ENCODE results near the gene SYP. TPM values are rescaled to one million over a fixed set of nuclear protein-coding genes. Genes with fewer than 3 reads are reported as not detected.

The SYP gene
- total and polyA plus RNA-seq, 9 of the 15 experiments (the other 6 are each of a cell fraction or from before 2014, with no cell fraction given): 0.48 to 5.1 (median 2.6) TPM

GRCh38 chrX:49139713-49140112, 60.3 kb downstream of the SYP start (continued):
- peak; percentile 43 for TF ChIP-seq TAL1 (IDR thresholded peaks at IDR 0.05)
- no peak for TF ChIP-seq ZC3H8 (IDR thresholded peaks at IDR 0.05)

Small RNA genes within 50 kb of the gene (small RNA-seq; reads per million reads assigned to genes)
- not detected for gene RN7SL262P

Other genes with a start within 250 kb of the SYP start
Only the 7 nearest of the 18 such genes appear.
- 2.5 and 3.5 TPM in 2 replicates for gene MAGIX, start 37.4 kb downstream of the SYP start, total RNA-seq (2014; rRNA removed)
- gene MAGIX, start 37.4 kb downstream of the SYP start, total RNA-seq (2014; rRNA removed; fragmentation: Illumina TruSeq; extraction: Trizol): 0.32 and 0.33 TPM in 2 replicates
- gene MAGIX, start 37.4 kb downstream of the SYP start, total RNA-seq (2015; rRNA removed; fragmentation: Illumina TruSeq; extraction: Trizol): 0.47 and 0.79 TPM in 2 replicates
- 2.2 and 2.4 TPM in 2 replicates for gene MAGIX, start 37.4 kb downstream of the SYP start, total RNA-seq (2021)
- gene MAGIX, start 37.4 kb downstream of the SYP start, polyA plus RNA-seq (2011; rRNA removed): 0.78 and 1.6 TPM in 2 replicates
- gene MAGIX, start 37.4 kb downstream of the SYP start, polyA plus RNA-seq (2014; fragmentation: Illumina TruSeq; extraction: Trizol): 0.28 and 1.2 TPM in 2 replicates
- gene MAGIX, start 37.4 kb downstream of the SYP start, polyA plus RNA-seq (2014; fragmentation: Nextera tagmentation; extraction: Ambion mirVana): under 1 TPM; 0.08 to 0.22 TPM
- gene MAGIX, start 37.4 kb downstream of the SYP start, polyA plus RNA-seq (2014; rRNA removed): 1.4 and 1.9 TPM in 2 replicates
- gene PLP2, start 28.3 kb downstream of the SYP start, total RNA-seq (2014; rRNA removed): 34.7 and 55.2 TPM in 2 replicates
- gene PLP2, start 28.3 kb downstream of the SYP start, total RNA-seq (2014; rRNA removed; fragmentation: Illumina TruSeq; extraction: Trizol): 65.1 and 67.8 TPM in 2 replicates
- gene PLP2, start 28.3 kb downstream of the SYP start, total RNA-seq (2015; rRNA removed; fragmentation: Illumina TruSeq; extraction: Trizol): 70.4 and 73.0 TPM in 2 replicates
- 106 and 112 TPM in 2 replicates for gene PLP2, start 28.3 kb downstream of the SYP start, total RNA-seq (2021)
- gene PLP2, start 28.3 kb downstream of the SYP start, polyA plus RNA-seq (2011; rRNA removed): 169 and 175 TPM in 2 replicates
- 199 and 236 TPM in 2 replicates for gene PLP2, start 28.3 kb downstream of the SYP start, polyA plus RNA-seq (2014; fragmentation: Illumina TruSeq; extraction: Trizol)
- 100 to 1,000 TPM; 117 to 208 TPM for gene PLP2, start 28.3 kb downstream of the SYP start, polyA plus RNA-seq (2014; fragmentation: Nextera tagmentation; extraction: Ambion mirVana)
- 63.0 and 96.3 TPM in 2 replicates for gene PLP2, start 28.3 kb downstream of the SYP start, polyA plus RNA-seq (2014; rRNA removed)
- gene PRICKLE3, start 13.8 kb downstream of the SYP start, total RNA-seq (2014; rRNA removed): 24.7 and 26.8 TPM in 2 replicates
- 6.8 and 8.7 TPM in 2 replicates for gene PRICKLE3, start 13.8 kb downstream of the SYP start, total RNA-seq (2014; rRNA removed; fragmentation: Illumina TruSeq; extraction: Trizol)
- gene PRICKLE3, start 13.8 kb downstream of the SYP start, total RNA-seq (2015; rRNA removed; fragmentation: Illumina TruSeq; extraction: Trizol): 10.2 and 11.2 TPM in 2 replicates
- 43.8 and 44.3 TPM in 2 replicates for gene PRICKLE3, start 13.8 kb downstream of the SYP start, total RNA-seq (2021)
- gene PRICKLE3, start 13.8 kb downstream of the SYP start, polyA plus RNA-seq (2011; rRNA removed): 14.0 and 22.0 TPM in 2 replicates
- gene PRICKLE3, start 13.8 kb downstream of the SYP start, polyA plus RNA-seq (2014; fragmentation: Illumina TruSeq; extraction: Trizol): 19.1 and 19.4 TPM in 2 replicates
- 1 to 10 TPM; 1.1 to 1.4 TPM for gene PRICKLE3, start 13.8 kb downstream of the SYP start, polyA plus RNA-seq (2014; fragmentation: Nextera tagmentation; extraction: Ambion mirVana)
- 23.7 and 32.8 TPM in 2 replicates for gene PRICKLE3, start 13.8 kb downstream of the SYP start, polyA plus RNA-seq (2014; rRNA removed)
- gene CACNA1F, start 33.1 kb upstream of the SYP start, total RNA-seq (2014; rRNA removed): under 0.01 TPM in 1 of 2 replicates, not detected in the other
- not detected in 2 replicates for gene CACNA1F, start 33.1 kb upstream of the SYP start, total RNA-seq (2014; rRNA removed; fragmentation: Illumina TruSeq; extraction: Trizol)
- gene CACNA1F, start 33.1 kb upstream of the SYP start, total RNA-seq (2015; rRNA removed; fragmentation: Illumina TruSeq; extraction: Trizol): not detected in 2 replicates
- gene CACNA1F, start 33.1 kb upstream of the SYP start, total RNA-seq (2021): 0.04 TPM in 2 replicates
- 0.13 and 0.37 TPM in 2 replicates for gene CACNA1F, start 33.1 kb upstream of the SYP start, polyA plus RNA-seq (2011; rRNA removed)
- 0.01 and 0.03 TPM in 2 replicates for gene CACNA1F, start 33.1 kb upstream of the SYP start, polyA plus RNA-seq (2014; fragmentation: Illumina TruSeq; extraction: Trizol)
- under 1 TPM in 1 of 2 experiments, not detected in 1; 0.01 TPM for gene CACNA1F, start 33.1 kb upstream of the SYP start, polyA plus RNA-seq (2014; fragmentation: Nextera tagmentation; extraction: Ambion mirVana)
- 0.15 and 0.41 TPM in 2 replicates for gene CACNA1F, start 33.1 kb upstream of the SYP start, polyA plus RNA-seq (2014; rRNA removed)
- gene CCDC22, start 35.3 kb upstream of the SYP start, total RNA-seq (2014; rRNA removed): 13.5 and 14.0 TPM in 2 replicates
- 2.5 and 3.6 TPM in 2 replicates for gene CCDC22, start 35.3 kb upstream of the SYP start, total RNA-seq (2014; rRNA removed; fragmentation: Illumina TruSeq; extraction: Trizol)
- 6.6 and 7.1 TPM in 2 replicates for gene CCDC22, start 35.3 kb upstream of the SYP start, total RNA-seq (2015; rRNA removed; fragmentation: Illumina TruSeq; extraction: Trizol)
- gene CCDC22, start 35.3 kb upstream of the SYP start, total RNA-seq (2021): 20.9 and 22.7 TPM in 2 replicates
- 11.7 and 26.4 TPM in 2 replicates for gene CCDC22, start 35.3 kb upstream of the SYP start, polyA plus RNA-seq (2011; rRNA removed)
- gene CCDC22, start 35.3 kb upstream of the SYP start, polyA plus RNA-seq (2014; fragmentation: Illumina TruSeq; extraction: Trizol): 5.1 and 12.0 TPM in 2 replicates
- gene CCDC22, start 35.3 kb upstream of the SYP start, polyA plus RNA-seq (2014; fragmentation: Nextera tagmentation; extraction: Ambion mirVana): under 1 TPM; 0.32 to 0.74 TPM
- gene CCDC22, start 35.3 kb upstream of the SYP start, polyA plus RNA-seq (2014; rRNA removed): 11.1 and 13.6 TPM in 2 replicates
- gene FOXP3, start 64.5 kb upstream of the SYP start, total RNA-seq (2014; rRNA removed): not detected in 2 replicates
- 0.07 TPM in 1 of 2 replicates, not detected in the other for gene FOXP3, start 64.5 kb upstream of the SYP start, total RNA-seq (2014; rRNA removed; fragmentation: Illumina TruSeq; extraction: Trizol)
- 0.08 TPM in 1 of 2 replicates, not detected in the other for gene FOXP3, start 64.5 kb upstream of the SYP start, total RNA-seq (2015; rRNA removed; fragmentation: Illumina TruSeq; extraction: Trizol)
- gene FOXP3, start 64.5 kb upstream of the SYP start, total RNA-seq (2021): 0.16 and 0.24 TPM in 2 replicates
- 0.07 and 0.12 TPM in 2 replicates for gene FOXP3, start 64.5 kb upstream of the SYP start, polyA plus RNA-seq (2011; rRNA removed)
- 0.13 and 0.29 TPM in 2 replicates for gene FOXP3, start 64.5 kb upstream of the SYP start, polyA plus RNA-seq (2014; fragmentation: Illumina TruSeq; extraction: Trizol)
- gene FOXP3, start 64.5 kb upstream of the SYP start, polyA plus RNA-seq (2014; fragmentation: Nextera tagmentation; extraction: Ambion mirVana): under 1 TPM in 1 of 2 experiments, not detected in 1; 0.04 TPM
- gene FOXP3, start 64.5 kb upstream of the SYP start, polyA plus RNA-seq (2014; rRNA removed): not detected in 2 replicates
- 0.54 and 0.69 TPM in 2 replicates for gene PPP1R3F, start 69.6 kb upstream of the SYP start, total RNA-seq (2014; rRNA removed)
- 0.06 and 0.18 TPM in 2 replicates for gene PPP1R3F, start 69.6 kb upstream of the SYP start, total RNA-seq (2014; rRNA removed; fragmentation: Illumina TruSeq; extraction: Trizol)
- gene PPP1R3F, start 69.6 kb upstream of the SYP start, total RNA-seq (2015; rRNA removed; fragmentation: Illumina TruSeq; extraction: Trizol): 0.57 and 0.91 TPM in 2 replicates
- 0.81 and 0.86 TPM in 2 replicates for gene PPP1R3F, start 69.6 kb upstream of the SYP start, total RNA-seq (2021)
- gene PPP1R3F, start 69.6 kb upstream of the SYP start, polyA plus RNA-seq (2011; rRNA removed): 0.32 and 0.61 TPM in 2 replicates
- 0.16 and 0.32 TPM in 2 replicates for gene PPP1R3F, start 69.6 kb upstream of the SYP start, polyA plus RNA-seq (2014; fragmentation: Illumina TruSeq; extraction: Trizol)
- gene PPP1R3F, start 69.6 kb upstream of the SYP start, polyA plus RNA-seq (2014; fragmentation: Nextera tagmentation; extraction: Ambion mirVana): under 1 TPM in 1 of 2 experiments, not detected in 1; 0.03 TPM
- gene PPP1R3F, start 69.6 kb upstream of the SYP start, polyA plus RNA-seq (2014; rRNA removed): 0.56 and 1.1 TPM in 2 replicates